ENCODE results near the gene NT5C3A. TPM values are rescaled to one million over a fixed set of nuclear protein-coding genes. Genes with fewer than 3 reads are reported as not detected.
"Not testable (repeated sequence)": the region's sequence is repeated elsewhere in the genome, so short reads cannot be mapped to it uniquely, and the experiment has no call there.

Gene NT5C3A
- polyA plus RNA-seq, 1 experiment, result 11.0 TPM

GRCh38 chr7:32991975-32992700 is 70.4 kb downstream of the NT5C3A start:
- POLR2A ChIA-PET; H3K36me3 ChIP-seq (ENCODE audit: control insufficient read depth, insufficient read depth, low read length); H3K27me3 ChIP-seq (ENCODE audit: control insufficient read depth, insufficient read depth, low read length); H3K4me3 ChIP-seq (ENCODE audit: low read depth, low read length); DNase-seq (ENCODE audit: low read depth); CTCF ChIA-PET: not testable (repeated sequence)

DNA sequence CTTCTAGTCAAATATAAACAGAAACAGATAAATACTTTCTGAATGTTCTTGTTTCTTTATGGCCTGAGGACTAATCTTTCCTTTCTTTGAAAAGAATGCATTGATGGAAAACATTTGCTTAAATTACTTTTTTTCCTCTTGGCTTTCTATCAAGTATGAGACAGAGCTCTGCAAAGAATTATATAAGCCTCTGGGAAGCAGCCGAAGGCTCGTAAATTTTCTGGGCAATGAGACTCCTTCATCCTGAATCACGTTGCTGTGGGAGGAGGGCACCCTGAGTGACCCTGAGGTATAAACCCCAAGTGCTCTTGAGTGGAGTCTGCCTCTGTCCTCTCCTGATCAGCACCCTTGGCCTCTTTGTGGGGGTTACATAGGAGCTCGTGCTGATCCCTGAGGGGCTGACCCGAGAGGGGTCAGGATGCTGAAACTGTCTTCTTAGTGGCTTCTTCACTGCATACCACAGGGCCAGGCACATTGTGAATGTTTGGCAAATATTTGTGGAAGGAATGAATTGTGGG is 71.4 kb downstream of the NT5C3A start:
- POLR2A ChIA-PET; H3K27me3 ChIP-seq (ENCODE audit: control insufficient read depth, insufficient read depth, low read length); H3K36me3 ChIP-seq (ENCODE audit: control insufficient read depth, insufficient read depth, low read length); H3K4me3 ChIP-seq (ENCODE audit: low read depth, low read length); CTCF ChIA-PET: not testable (repeated sequence)
- DNase-seq (ENCODE audit: low read depth), result peak; percentile 83

- CTCF ChIA-PET; H3K27me3 ChIP-seq (ENCODE audit: control insufficient read depth, insufficient read depth, low read length); H3K4me3 ChIP-seq (ENCODE audit: low read depth, low read length); H3K36me3 ChIP-seq (ENCODE audit: control insufficient read depth, insufficient read depth, low read length); POLR2A ChIA-PET; DNase-seq (ENCODE audit: low read depth): not testable (repeated sequence)
Measured at GRCh38 chr7:32988148-32988547, 74.4 kb downstream of the NT5C3A start.

DNA sequence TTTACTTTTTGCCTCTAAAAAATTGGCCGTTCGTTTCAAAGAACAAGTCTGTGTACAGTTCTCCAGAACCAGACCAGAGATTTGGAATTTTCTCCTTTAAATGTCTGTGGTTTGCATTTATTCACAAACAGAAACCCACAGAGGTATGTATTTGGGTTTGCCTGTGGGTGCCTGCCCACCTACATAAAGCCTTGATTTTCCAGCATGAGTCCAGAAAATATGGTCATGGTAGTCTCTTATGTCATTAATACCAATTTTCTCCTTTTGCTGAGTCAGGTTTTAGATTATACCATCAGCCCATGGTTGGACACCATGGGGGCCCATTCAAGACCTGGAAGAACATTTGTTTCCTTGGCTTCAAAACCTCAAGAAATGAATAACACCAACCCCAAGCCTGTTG is 82.7 kb downstream of the NT5C3A start:
- H3K27me3 ChIP-seq (ENCODE audit: control insufficient read depth, insufficient read depth, low read length); DNase-seq (ENCODE audit: low read depth); H3K36me3 ChIP-seq (ENCODE audit: control insufficient read depth, insufficient read depth, low read length); CTCF ChIA-PET; H3K4me3 ChIP-seq (ENCODE audit: low read depth, low read length); POLR2A ChIA-PET: not testable (repeated sequence)

GRCh38 chr7:32979246-32979645 is 83.3 kb downstream of the NT5C3A start:
- H3K36me3 ChIP-seq (ENCODE audit: control insufficient read depth, insufficient read depth, low read length); H3K4me3 ChIP-seq (ENCODE audit: low read depth, low read length); CTCF ChIA-PET; H3K27me3 ChIP-seq (ENCODE audit: control insufficient read depth, insufficient read depth, low read length): not testable (repeated sequence)
- POLR2A ChIA-PET, result interaction anchor here (0.6 kb wide), 1 partner anchor 46 kb away, joined by 10 read pairs; no protein-coding TSS in a partner anchor
- DNase-seq (ENCODE audit: low read depth), result peak; percentile 73

DNA sequence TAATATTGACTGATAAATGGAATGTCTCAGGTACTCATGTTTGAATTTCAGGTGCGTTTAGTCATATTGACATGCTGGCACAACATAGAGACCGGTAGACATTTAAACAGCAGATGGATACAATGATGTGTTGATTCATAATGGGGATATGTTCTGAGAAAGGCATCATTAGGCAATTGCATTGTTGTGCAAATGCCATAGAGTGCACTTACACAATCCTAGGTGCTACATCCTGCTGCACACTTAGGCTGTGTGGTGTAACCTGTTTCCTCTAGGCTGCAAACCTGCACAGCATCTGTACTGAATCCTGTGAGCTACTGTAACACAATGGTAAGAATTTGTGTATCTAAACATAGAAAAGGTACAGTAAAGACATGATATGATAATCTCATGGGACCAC is 85.4 kb downstream of the NT5C3A start:
- DNase-seq (ENCODE audit: low read depth); H3K27me3 ChIP-seq (ENCODE audit: control insufficient read depth, insufficient read depth, low read length); H3K36me3 ChIP-seq (ENCODE audit: control insufficient read depth, insufficient read depth, low read length); POLR2A ChIA-PET; H3K4me3 ChIP-seq (ENCODE audit: low read depth, low read length); CTCF ChIA-PET: not testable (repeated sequence)

DNA sequence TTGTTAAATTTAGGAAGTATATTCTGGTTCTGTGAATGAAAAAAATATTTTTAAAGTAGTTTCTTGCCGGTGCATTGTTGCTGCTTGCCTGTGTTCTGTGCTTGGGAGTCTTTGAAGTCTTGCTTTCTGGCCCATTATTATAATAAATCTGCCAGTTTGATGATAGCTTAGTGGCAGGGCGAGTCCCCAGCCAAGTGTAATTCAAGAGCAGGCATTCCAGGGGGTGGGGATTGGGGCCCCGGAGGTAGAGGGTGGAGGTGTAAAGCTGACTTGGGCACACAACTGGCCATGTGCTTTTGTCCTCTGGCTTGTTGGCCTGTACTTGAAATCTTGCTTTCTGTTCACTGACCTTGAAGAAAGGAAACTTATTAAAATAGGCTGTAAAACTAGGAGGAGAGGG is 90.6 kb downstream of the NT5C3A start:
- H3K36me3 ChIP-seq (ENCODE audit: control insufficient read depth, insufficient read depth, low read length); H3K4me3 ChIP-seq (ENCODE audit: low read depth, low read length); CTCF ChIA-PET; POLR2A ChIA-PET; DNase-seq (ENCODE audit: low read depth); H3K27me3 ChIP-seq (ENCODE audit: control insufficient read depth, insufficient read depth, low read length): not testable (repeated sequence)

GRCh38 chr7:32967268-32967582 is 95.4 kb downstream of the NT5C3A start:
- DNase-seq (ENCODE audit: low read depth); POLR2A ChIA-PET; H3K36me3 ChIP-seq (ENCODE audit: control insufficient read depth, insufficient read depth, low read length); H3K27me3 ChIP-seq (ENCODE audit: control insufficient read depth, insufficient read depth, low read length); H3K4me3 ChIP-seq (ENCODE audit: low read depth, low read length): not testable (repeated sequence)
- CTCF ChIA-PET, result interaction anchor here (0.6 kb wide), 1 partner anchor 17 kb away, joined by 3 read pairs; no protein-coding TSS in a partner anchor

- POLR2A ChIA-PET; H3K4me3 ChIP-seq (ENCODE audit: low read depth, low read length); H3K36me3 ChIP-seq (ENCODE audit: control insufficient read depth, insufficient read depth, low read length); H3K27me3 ChIP-seq (ENCODE audit: control insufficient read depth, insufficient read depth, low read length); DNase-seq (ENCODE audit: low read depth): not testable (repeated sequence)
- CTCF ChIA-PET, result interaction anchor here (0.6 kb wide), 1 partner anchor 16 kb away, joined by 3 read pairs; no protein-coding TSS in a partner anchor
Measured at GRCh38 chr7:32966489-32967267, 95.9 kb downstream of the NT5C3A start.
